HG03060 (cell line): ENCODE data around the gene RPS27A.
"Not testable (repeated sequence)": the region's sequence is repeated elsewhere in the genome, so short reads cannot be mapped to it uniquely, and the experiment has no call there.

Experiments used
- ATAC-seq: cut with Tn5 transposase; IDR thresholded peaks from one replicate; pipeline ENCODE4 v1.9.1; 2021; ENCODE audit warnings: low read depth, moderate number of reproducible peaks; ENCODE audit not compliant: unreplicated experiment

RPS27A gene

GRCh38 chr2:55232084-55232862 is at the start of gene RPS27A, which contains the start of gene CLHC1:
RPS27A (plus strand) TSS chr2:55232688; CDS start chr2:55232825, 137 bp downstream.
CLHC1 (minus strand) TSS chr2:55232293; CDS start chr2:55222411, 9,882 bp downstream.
- peak; percentile 79 for ATAC-seq

GRCh38 chr2:55186837-55187236 is 45.7 kb upstream of the RPS27A start:
- not testable (repeated sequence) for ATAC-seq

- not testable (repeated sequence) for ATAC-seq
These were observed 40.6 kb upstream of the RPS27A start for GRCh38 chr2:55191888-55192287.

- no peak for ATAC-seq
These were observed 36.0 kb upstream of the RPS27A start for GRCh38 chr2:55196526-55196925.

- ATAC-seq = no peak
These were observed 32.1 kb upstream of the RPS27A start for GRCh38 chr2:55200416-55200815.

- no peak for ATAC-seq
These were observed 28.0 kb upstream of the RPS27A start for GRCh38 chr2:55204536-55204935.

GRCh38 chr2:55204950-55205349 is 27.5 kb upstream of the RPS27A start:
- ATAC-seq = no peak

- no peak for ATAC-seq
These were observed 18.7 kb upstream of the RPS27A start for GRCh38 chr2:55213822-55214221.

- ATAC-seq = no peak
These were observed 8.3 kb upstream of the RPS27A start for GRCh38 chr2:55223958-55224760.

- no peak for ATAC-seq
These were observed 7.7 kb upstream of the RPS27A start for GRCh38 chr2:55224761-55225261.

- no peak for ATAC-seq
These were observed 6.9 kb upstream of the RPS27A start for GRCh38 chr2:55225481-55226020.

GRCh38 chr2:55227437-55228225 is 4.9 kb upstream of the RPS27A start:
- ATAC-seq = not testable (repeated sequence)

- ATAC-seq = no peak
These were observed 4.3 kb upstream of the RPS27A start for GRCh38 chr2:55228226-55228563.

- ATAC-seq = no peak
These were observed 3.3 kb upstream of the RPS27A start for GRCh38 chr2:55229221-55229620.

- ATAC-seq = no peak
These were observed 1.9 kb upstream of the RPS27A start for GRCh38 chr2:55230551-55230950.

GRCh38 chr2:55231546-55232083 is 873 bp upstream of the RPS27A start:
- no peak for ATAC-seq

- no peak for ATAC-seq
These were observed 572 bp downstream of the RPS27A start for GRCh38 chr2:55232863-55233657.

- no peak for ATAC-seq
These were observed 1.1 kb downstream of the RPS27A start for GRCh38 chr2:55233658-55233940.

GRCh38 chr2:55235724-55236538 is 3.4 kb downstream of the RPS27A start:
- ATAC-seq = no peak
